CD14-positive monocyte (primary cell): ENCODE measurements around the gene ARL5C. TPM values are rescaled to one million over a fixed set of nuclear protein-coding genes. Genes with fewer than 3 reads are reported as not detected.
A peak's percentile ranks its signal among the peaks of the same experiment; 100 is the strongest.
"Not testable (repeated sequence)": the region's sequence is repeated elsewhere in the genome, so short reads cannot be mapped to it uniquely, and the experiment has no call there.

Experiments
- DNase-seq, 3 donors: peaks; one replicate each; pipeline ENCODE4 v3.0.0-alpha.2; 2011 to 2022
- H2AFZ ChIP-seq: 2 replicates; pipeline ENCODE4 v1.6.0; 2012; ENCODE audit warnings: mild to moderate bottlenecking, low read depth, low read length, inconsistent platforms; ENCODE audit not compliant: insufficient read depth, poor library complexity, severe bottlenecking
- H3K27ac ChIP-seq, 2 donors: 1 replicate in 1 of 2; 2 replicates in 1 of 2; pipeline ENCODE4 v1.5.1; 2012 to 2013; ENCODE audit warnings: low read length in 2 of 2, control low read depth in 1 of 2, inconsistent platforms in 1 of 2, low read depth in 1 of 2, mild to moderate bottlenecking in 1 of 2
- H3K27me3 ChIP-seq, 2 donors: one replicate each; pipeline versions ENCODE4 v1.6.0 to v1.6.1; 2011 to 2013; ENCODE audit warnings: low read length in 2 of 2; ENCODE audit not compliant: control insufficient read depth in 2 of 2, insufficient read depth in 2 of 2
- H3K36me3 ChIP-seq, 2 donors: replicated peaks in 1 of 2; 1 replicate in 1 of 2; 2 replicates in 1 of 2; pipeline versions ENCODE4 v1.5.1 to v1.6.1; 2012 to 2013; ENCODE audit warnings: low read length in 2 of 2, control low read depth in 1 of 2, inconsistent platforms in 1 of 2, mild to moderate bottlenecking in 1 of 2; ENCODE audit not compliant: insufficient read depth in 2 of 2, control insufficient read depth in 1 of 2
- H3K4me1 ChIP-seq, 2 donors: 1 replicate in 1 of 2; 2 replicates in 1 of 2; pipeline versions ENCODE4 v1.5.1 to v1.6.1; 2012 to 2013; ENCODE audit warnings: low read length in 2 of 2, control low read depth in 1 of 2, inconsistent platforms in 1 of 2, mild to moderate bottlenecking in 1 of 2, moderate library complexity in 1 of 2; ENCODE audit not compliant: insufficient read depth in 2 of 2, control insufficient read depth in 1 of 2
- H3K4me2 ChIP-seq: replicated peaks from 2 replicates; pipeline ENCODE3; 2012; ENCODE audit warnings: low read length, moderate library complexity, mild to moderate bottlenecking; ENCODE audit not compliant: poor library complexity, severe bottlenecking; ENCODE audit errors: extremely low read depth
- H3K4me3 ChIP-seq, 3 experiments: fragments of 200-600 bp in 1 of 3; sonication (generic) in 1 of 3; replicated peaks in 1 of 3; 1 replicate in 2 of 3; 2 replicates in 1 of 3; pipeline ENCODE4 v1.5.1; 2011 to 2013; ENCODE audit warnings: low read length in 3 of 3, mild to moderate bottlenecking in 3 of 3, control low read depth in 2 of 3, low read depth in 2 of 3, inconsistent platforms in 1 of 3, moderate library complexity in 1 of 3
- H3K79me2 ChIP-seq: 2 replicates; pipeline ENCODE4 v1.6.0; 2012; ENCODE audit warnings: mild to moderate bottlenecking, control low read depth, inconsistent platforms, low read length, moderate library complexity; ENCODE audit not compliant: insufficient read depth
- H3K9ac ChIP-seq: 2 replicates; pipeline ENCODE4 v1.6.0; 2017; ENCODE audit warnings: low read length, mild to moderate bottlenecking; ENCODE audit not compliant: insufficient read depth, poor library complexity, severe bottlenecking
- H3K9me3 ChIP-seq, 2 donors: replicated peaks in 1 of 2; 1 replicate in 1 of 2; 2 replicates in 1 of 2; pipeline versions ENCODE4 v1.5.1 to v1.6.1; 2012 to 2013; ENCODE audit warnings: low read length in 2 of 2, control low read depth in 1 of 2; ENCODE audit not compliant: control insufficient read depth in 1 of 2, insufficient read depth in 1 of 2
- H4K20me1 ChIP-seq: 2 replicates; pipeline ENCODE4 v1.6.0; 2012; ENCODE audit warnings: mild to moderate bottlenecking, low read length, control low read depth, moderate library complexity; ENCODE audit not compliant: insufficient read depth
- H3K27ac Mint-ChIP-seq, 7 donors: one replicate each; pipeline ENCODE4 v1.8.0; 2020; ENCODE audit warnings: mild to moderate bottlenecking in 7 of 7, mixed read lengths in 7 of 7, moderate library complexity in 6 of 7, inconsistent platforms in 2 of 7
- H3K27me3 Mint-ChIP-seq, 3 donors: one replicate each; pipeline ENCODE4 v1.8.0; 2021 to 2022; ENCODE audit warnings: low read depth in 3 of 3, mild to moderate bottlenecking in 3 of 3, mixed read lengths in 3 of 3, moderate library complexity in 3 of 3, inconsistent platforms in 1 of 3
- H3K36me3 Mint-ChIP-seq, 2 donors: one replicate each; pipeline ENCODE4 v1.8.0; 2020; ENCODE audit warnings: mixed read lengths in 2 of 2, inconsistent platforms in 1 of 2, mild to moderate bottlenecking in 1 of 2
- H3K4me1 Mint-ChIP-seq: one replicate; pipeline ENCODE4 v1.8.0; 2020; ENCODE audit warnings: mild to moderate bottlenecking, mixed read lengths
- H3K4me3 Mint-ChIP-seq, 2 donors: one replicate each; pipeline ENCODE4 v1.8.0; 2020; ENCODE audit warnings: mild to moderate bottlenecking in 2 of 2, mixed read lengths in 2 of 2, moderate library complexity in 1 of 2
- H3K9me3 Mint-ChIP-seq, 7 donors: one replicate each; pipeline ENCODE4 v1.8.0; 2020 to 2022; ENCODE audit warnings: mixed read lengths in 7 of 7, mild to moderate bottlenecking in 6 of 7, moderate library complexity in 6 of 7, inconsistent platforms in 2 of 7
- CTCF ChIP-seq: fragments of 200-600 bp; IDR thresholded peaks from one replicate; pipeline ENCODE4 v1.8.0; 2022; ENCODE audit warnings: antibody characterized with exemption, mild to moderate bottlenecking
- WGBS: methylation state at CpG from one replicate; pipeline ENCODE4 v1.1.5; 2013; ENCODE audit warnings: missing lambda C conversion rate; ENCODE audit not compliant: insufficient coverage; 5-methylcytosine and 5-hydroxymethylcytosine counted together
- intact Hi-C, 2 donors: fragments of 100-400 bp; cut with micrococcal nuclease; formaldehyde crosslinking; loops; one replicate each; pipeline versions ENCODE4 v1.15.0 to v1.15.1; 2023
- polyA plus RNA-seq, 3 donors: library from polyadenylated mRNA; depleted of rRNA in 1 of 3; unstranded in 2 of 3; stranded (reverse) in 1 of 3; fragments of 300-500 nt in 2 of 3; fragments of >200 nt in 1 of 3; fragmentation: Illumina TruSeq in 2 of 3; gene quantifications; 1 replicate in 2 of 3; 2 replicates in 1 of 3; pipeline ENCODE4 v1.2.3, GENCODE V29; 2012 to 2021

Gene ARL5C
- polyA plus RNA-seq, 3 donors, result 0.04 TPM; not detected in 2

- Histone ChIP-seq H3K27me3 (no peaks in the 10 kb centered on the region), H3K27ac (no peak overlapping the region), H3K9ac (no peak overlapping the region), H2AFZ (peak overlapping the region; percentile 51), H3K4me2 (peak overlapping the region; percentile 48), H3K4me3 (no peak overlapping the region), H3K36me3 (no peaks in the 10 kb centered on the region), H3K79me2 (peaks cover 14% of the 10 kb centered on the region), H4K20me1 (no peaks in the 10 kb centered on the region), H3K4me1 (peaks cover 45 to 57% of the 10 kb centered on the region in 2 donors), H3K9me3 (no peaks in the 10 kb centered on the region)
- peaks cover 2 to 4% (median 3%) of the 10 kb centered on the region in 3 donors for H3K27me3 Mint-ChIP-seq
- H3K36me3 Mint-ChIP-seq, result no peaks in the 10 kb centered on the region
- TF ChIP-seq CTCF, result no peak
- H3K9me3 Mint-ChIP-seq, result peaks cover 0 to 7% (median 3%) of the 10 kb centered on the region in 7 donors
- peaks cover 54% of the 10 kb centered on the region for H3K4me1 Mint-ChIP-seq
- intact Hi-C loops, result loop anchor here (5.0 to 10.0 kb wide), 3 partner anchors 65 to 182 kb away; no protein-coding TSS in a partner anchor
- WGBS, result no CpG with 5 or more reads among the region's 3 CpGs
- peak overlapping the region in 2 of 7 donors; percentile 10 to 37 for H3K27ac Mint-ChIP-seq
- DNase-seq, result no peak
- H3K4me3 Mint-ChIP-seq, result peak overlapping the region in 1 of 2 donors; percentile 73
These were observed 3.6 kb upstream of the ARL5C start for GRCh38 chr17:39169518-39169917.

- Mint-ChIP-seq H3K9me3 (peaks cover 0 to 7% (median 3%) of the 10 kb centered on the region in 7 donors), H3K27me3 (peaks cover 3 to 4% (median 3%) of the 10 kb centered on the region in 3 donors), H3K27ac (peak overlapping the region in 3 of 7 donors; percentile 5 to 37 (median 10)), H3K36me3 (no peaks in the 10 kb centered on the region), H3K4me3 (peak overlapping the region; percentile 58 to 73), H3K4me1 (peaks cover 57% of the 10 kb centered on the region)
- no peak for DNase-seq
- no peaks in the 10 kb centered on the region for H3K36me3 ChIP-seq
- H3K27ac ChIP-seq, result no peak overlapping the region
- peaks cover 14% of the 10 kb centered on the region for H3K79me2 ChIP-seq
- peak overlapping the region in 1 of 3 experiments; percentile 30 for H3K4me3 ChIP-seq
- no peak overlapping the region for H3K9ac ChIP-seq
- TF ChIP-seq CTCF, result no peak
- no peaks in the 10 kb centered on the region for H3K27me3 ChIP-seq
- no peaks in the 10 kb centered on the region for H4K20me1 ChIP-seq
- WGBS, result 10% methylated on average over 10 of the region's 14 CpGs
- peak overlapping the region; percentile 48 for H3K4me2 ChIP-seq
- H3K9me3 ChIP-seq, result no peaks in the 10 kb centered on the region
- intact Hi-C loops, result loop anchor here (5.0 to 10.0 kb wide), 3 partner anchors 66 to 182 kb away; no protein-coding TSS in a partner anchor
- H3K4me1 ChIP-seq, result peaks cover 50 to 62% of the 10 kb centered on the region in 2 donors
- peak overlapping the region; percentile 51 for H2AFZ ChIP-seq
These were observed 3.1 kb upstream of the ARL5C start for GRCh38 chr17:39169101-39169500.

GRCh38 chr17:39168503-39168902 lies 2.5 kb upstream of the ARL5C start:
- intact Hi-C loops, result loop anchor here (5.0 to 10.0 kb wide), 3 partner anchors 66 to 181 kb away; no protein-coding TSS in a partner anchor
- not testable (repeated sequence) for H2AFZ ChIP-seq, H3K27me3 ChIP-seq, H3K36me3 Mint-ChIP-seq, H3K4me3 Mint-ChIP-seq, DNase-seq, H4K20me1 ChIP-seq, H3K27ac ChIP-seq, H3K4me2 ChIP-seq, H3K36me3 ChIP-seq, H3K9ac ChIP-seq, H3K27me3 Mint-ChIP-seq, H3K4me3 ChIP-seq, H3K9me3 Mint-ChIP-seq, H3K9me3 ChIP-seq
- H3K79me2 ChIP-seq, result peaks cover 14% of the 10 kb centered on the region
- 99% methylated on average over 5 of the region's 10 CpGs for WGBS
- Mint-ChIP-seq H3K27ac (peak overlapping the region in 1 of 7 donors; percentile 30), H3K4me1 (peaks cover 59% of the 10 kb centered on the region)
- peaks cover 51 to 64% of the 10 kb centered on the region in 2 donors for H3K4me1 ChIP-seq
